HepG2 (cell line): ENCODE results near the gene LARP1. TPM values are rescaled to one million over a fixed set of nuclear protein-coding genes. Genes with fewer than 3 reads are reported as not detected.

Source experiments
- CHD2 ChIP-seq: IDR thresholded peaks from 2 replicates; pipeline ENCODE4 v1.6.1; 2011; ENCODE audit warnings: low read depth, low read length, improper control_type of control experiment
- MAX ChIP-seq: IDR thresholded peaks from 2 replicates; pipeline ENCODE4 v1.6.1; 2012; ENCODE audit warnings: inconsistent platforms
- MIER2 ChIP-seq: IDR thresholded peaks from 2 replicates; pipeline ENCODE4 v1.6.1; 2016; ENCODE audit warnings: missing biosample characterization, missing genetic modification reagents
- MLX ChIP-seq: IDR thresholded peaks from 2 replicates; pipeline ENCODE4 v1.6.1; 2016
- PBX2 ChIP-seq: IDR thresholded peaks from 2 replicates; pipeline ENCODE4 v1.6.1; 2016; ENCODE audit warnings: control low read depth
- PCBP2 ChIP-seq: fragments of 200-400 bp; formaldehyde crosslinking; optimal IDR thresholded peaks from 2 replicates; pipeline ENCODE3; 2018; ENCODE audit warnings: low read length, low read depth; ENCODE audit not compliant: poor library complexity, severe bottlenecking
- THAP11 ChIP-seq: IDR thresholded peaks from 2 replicates; pipeline ENCODE4 v1.6.1; 2016; ENCODE audit warnings: missing biosample characterization, missing genetic modification reagents
- ZFP36 ChIP-seq: fragments of 150-350 bp; IDR thresholded peaks from 2 replicates; pipeline ENCODE4 v1.6.1; 2018; ENCODE audit warnings: borderline replicate concordance, low read length, low read depth; ENCODE audit not compliant: partially characterized antibody
- ZNF280D ChIP-seq: sonication (generic); formaldehyde crosslinking; IDR thresholded peaks from 2 replicates; pipeline ENCODE4 v1.5.1; 2020; ENCODE audit warnings: mild to moderate bottlenecking, missing genetic modification reagents
- ZNF629 ChIP-seq: sonication (generic); formaldehyde crosslinking; conservative IDR thresholded peaks from 2 replicates; pipeline ENCODE4 v1.5.0; 2020; ENCODE audit warnings: missing genetic modification reagents
- ZNF674 ChIP-seq: sonication (generic); formaldehyde crosslinking; IDR thresholded peaks from 2 replicates; pipeline ENCODE4 v1.5.0; 2020; ENCODE audit warnings: low read depth, mild to moderate bottlenecking, missing genetic modification reagents
- ZNF761 ChIP-seq: sonication (generic); formaldehyde crosslinking; conservative IDR thresholded peaks from 2 replicates; pipeline ENCODE4 v1.4.0; 2020; ENCODE audit warnings: mild to moderate bottlenecking, missing genetic modification reagents
- polyA plus RNA-seq, 8 experiments: library from polyadenylated mRNA; depleted of rRNA in 3 of 8; stranded (reverse) in 7 of 8; unstranded in 1 of 8; fragments of >200 nt; fragmentation: Illumina TruSeq in 4 of 8; extraction: Trizol in 4 of 8; gene quantifications; 2 replicates each; pipeline versions ENCODE4 v1.2.1 to v1.2.3, GENCODE V29; 2011 to 2016; ENCODE audit warnings: low read depth in 4 of 8, missing spikeins in 1 of 8, mixed read lengths in 1 of 8; ENCODE audit not compliant: insufficient read depth in 1 of 8
- total RNA-seq, 5 experiments: library from RNA; depleted of rRNA; stranded (reverse); fragments of >200 nt; fragmentation: Illumina TruSeq; extraction: Trizol; gene quantifications; 2 replicates each; pipeline ENCODE4 v1.2.3, GENCODE V29; 2016; ENCODE audit warnings: low read depth in 1 of 5
- TF ChIP-seq, protein P1 (sequence below): sonication (generic); formaldehyde crosslinking; conservative IDR thresholded peaks from 2 replicates; pipeline ENCODE4 v1.4.0; 2020; ENCODE audit warnings: mild to moderate bottlenecking, missing genetic modification reagents, moderate library complexity
- TF ChIP-seq, protein P2 (sequence below): sonication (generic); formaldehyde crosslinking; IDR thresholded peaks from 2 replicates; pipeline ENCODE4 v1.8.1; 2023; ENCODE audit warnings: mild to moderate bottlenecking, missing genetic modification reagents
- TF ChIP-seq, protein P3 (sequence below): sonication (generic); formaldehyde crosslinking; IDR thresholded peaks from 2 replicates; pipeline ENCODE4 v1.5.1; 2020; ENCODE audit warnings: missing genetic modification reagents, mild to moderate bottlenecking, borderline replicate concordance

The LARP1 gene
- total and polyA plus RNA-seq, 2 of the 13 experiments (the other 11 are each of a cell fraction or from before 2014, with no cell fraction given): 45.2 to 61.4 TPM

GRCh38 chr5:154857530-154858296, 102.5 kb downstream of the LARP1 start (continued):
- TF ChIP-seq MLX (CRISPR knock-in tag) (no peak), ZNF674 (CRISPR knock-in tag) (0 out of 2 replicates have a peak, but pooled peaks have one; percentile 36), CHD2 (no peak), MIER2 (CRISPR knock-in tag) (no peak), ZFP36 (no peak), MAX (peak; percentile 94), PBX2 (CRISPR knock-in tag) (no peak), ZNF629 (CRISPR knock-in tag) (no peak), ZNF280D (CRISPR knock-in tag) (no peak), THAP11 (CRISPR knock-in tag) (no peak; the same call in 1 of the 2 replicates), ZNF761 (CRISPR knock-in tag) (no peak), PCBP2 (no peak)
- TF ChIP-seq, protein P1, sequence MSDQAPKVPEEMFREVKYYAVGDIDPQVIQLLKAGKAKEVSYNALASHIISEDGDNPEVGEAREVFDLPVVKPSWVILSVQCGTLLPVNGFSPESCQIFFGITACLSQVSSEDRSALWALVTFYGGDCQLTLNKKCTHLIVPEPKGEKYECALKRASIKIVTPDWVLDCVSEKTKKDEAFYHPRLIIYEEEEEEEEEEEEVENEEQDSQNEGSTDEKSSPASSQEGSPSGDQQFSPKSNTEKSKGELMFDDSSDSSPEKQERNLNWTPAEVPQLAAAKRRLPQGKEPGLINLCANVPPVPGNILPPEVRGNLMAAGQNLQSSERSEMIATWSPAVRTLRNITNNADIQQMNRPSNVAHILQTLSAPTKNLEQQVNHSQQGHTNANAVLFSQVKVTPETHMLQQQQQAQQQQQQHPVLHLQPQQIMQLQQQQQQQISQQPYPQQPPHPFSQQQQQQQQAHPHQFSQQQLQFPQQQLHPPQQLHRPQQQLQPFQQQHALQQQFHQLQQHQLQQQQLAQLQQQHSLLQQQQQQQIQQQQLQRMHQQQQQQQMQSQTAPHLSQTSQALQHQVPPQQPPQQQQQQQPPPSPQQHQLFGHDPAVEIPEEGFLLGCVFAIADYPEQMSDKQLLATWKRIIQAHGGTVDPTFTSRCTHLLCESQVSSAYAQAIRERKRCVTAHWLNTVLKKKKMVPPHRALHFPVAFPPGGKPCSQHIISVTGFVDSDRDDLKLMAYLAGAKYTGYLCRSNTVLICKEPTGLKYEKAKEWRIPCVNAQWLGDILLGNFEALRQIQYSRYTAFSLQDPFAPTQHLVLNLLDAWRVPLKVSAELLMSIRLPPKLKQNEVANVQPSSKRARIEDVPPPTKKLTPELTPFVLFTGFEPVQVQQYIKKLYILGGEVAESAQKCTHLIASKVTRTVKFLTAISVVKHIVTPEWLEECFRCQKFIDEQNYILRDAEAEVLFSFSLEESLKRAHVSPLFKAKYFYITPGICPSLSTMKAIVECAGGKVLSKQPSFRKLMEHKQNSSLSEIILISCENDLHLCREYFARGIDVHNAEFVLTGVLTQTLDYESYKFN (CRISPR knock-in tag): 0 out of 2 replicates have a peak, but pooled peaks have one; percentile 39
- TF ChIP-seq, protein P2, sequence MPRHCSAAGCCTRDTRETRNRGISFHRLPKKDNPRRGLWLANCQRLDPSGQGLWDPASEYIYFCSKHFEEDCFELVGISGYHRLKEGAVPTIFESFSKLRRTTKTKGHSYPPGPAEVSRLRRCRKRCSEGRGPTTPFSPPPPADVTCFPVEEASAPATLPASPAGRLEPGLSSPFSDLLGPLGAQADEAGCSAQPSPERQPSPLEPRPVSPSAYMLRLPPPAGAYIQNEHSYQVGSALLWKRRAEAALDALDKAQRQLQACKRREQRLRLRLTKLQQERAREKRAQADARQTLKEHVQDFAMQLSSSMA: no peak
- TF ChIP-seq, protein P3, sequence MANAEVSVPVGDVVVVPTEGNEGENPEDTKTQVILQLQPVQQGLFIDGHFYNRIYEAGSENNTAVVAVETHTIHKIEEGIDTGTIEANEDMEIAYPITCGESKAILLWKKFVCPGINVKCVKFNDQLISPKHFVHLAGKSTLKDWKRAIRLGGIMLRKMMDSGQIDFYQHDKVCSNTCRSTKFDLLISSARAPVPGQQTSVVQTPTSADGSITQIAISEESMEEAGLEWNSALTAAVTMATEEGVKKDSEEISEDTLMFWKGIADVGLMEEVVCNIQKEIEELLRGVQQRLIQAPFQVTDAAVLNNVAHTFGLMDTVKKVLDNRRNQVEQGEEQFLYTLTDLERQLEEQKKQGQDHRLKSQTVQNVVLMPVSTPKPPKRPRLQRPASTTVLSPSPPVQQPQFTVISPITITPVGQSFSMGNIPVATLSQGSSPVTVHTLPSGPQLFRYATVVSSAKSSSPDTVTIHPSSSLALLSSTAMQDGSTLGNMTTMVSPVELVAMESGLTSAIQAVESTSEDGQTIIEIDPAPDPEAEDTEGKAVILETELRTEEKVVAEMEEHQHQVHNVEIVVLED (CRISPR knock-in tag): no peak
